SIG-M5 (cell line): ENCODE measurements around the gene UBE2Q1.
"Not testable (repeated sequence)": the region's sequence is repeated elsewhere in the genome, so short reads cannot be mapped to it uniquely, and the experiment has no call there.

ENCODE experiments used
- DNase-seq: peaks from one replicate; lab custom pipeline; 2025; lab: John Stamatoyannopoulos, UW

UBE2Q1 gene

GRCh38 chr1:154550657-154551056 is 7.8 kb downstream of the UBE2Q1 start:
- DNase-seq, result no peak

- no peak for DNase-seq
Measured at GRCh38 chr1:154550070-154550469, 8.4 kb downstream of the UBE2Q1 start.

GRCh38 chr1:154549202-154549770 is 9.2 kb downstream of the UBE2Q1 start:
- no peak for DNase-seq

- DNase-seq, result no peak
Measured at GRCh38 chr1:154548028-154548427, 10.4 kb downstream of the UBE2Q1 start.

- DNase-seq, result no peak
Measured at GRCh38 chr1:154547105-154547732, 11.2 kb downstream of the UBE2Q1 start.

- DNase-seq, result no peak
Measured at GRCh38 chr1:154546264-154547063, 12.0 kb downstream of the UBE2Q1 start.

- DNase-seq, result no peak
Measured at GRCh38 chr1:154541231-154541630, 17.2 kb downstream of the UBE2Q1 start.

- DNase-seq, result no peak
Measured at GRCh38 chr1:154539486-154540483, 18.7 kb downstream of the UBE2Q1 start.

GRCh38 chr1:154536570-154536969 is 21.9 kb downstream of the UBE2Q1 start:
- no peak for DNase-seq

GRCh38 chr1:154533952-154534844 is 24.3 kb downstream of the UBE2Q1 start:
- DNase-seq, result no peak

GRCh38 chr1:154531950-154532349 is 26.5 kb downstream of the UBE2Q1 start:
- not testable (repeated sequence) for DNase-seq

GRCh38 chr1:154529308-154529707 is 29.2 kb downstream of the UBE2Q1 start:
- DNase-seq, result no peak

- DNase-seq, result no peak
Measured at GRCh38 chr1:154527192-154527591, 31.3 kb downstream of the UBE2Q1 start.

- DNase-seq, result no peak
Measured at GRCh38 chr1:154524881-154525280, 33.6 kb downstream of the UBE2Q1 start.

- no peak for DNase-seq
Measured at GRCh38 chr1:154521695-154522094, 36.8 kb downstream of the UBE2Q1 start.

GRCh38 chr1:154520333-154520732 is 38.1 kb downstream of the UBE2Q1 start:
- DNase-seq, result no peak

- DNase-seq, result no peak
Measured at GRCh38 chr1:154519591-154519991, 38.9 kb downstream of the UBE2Q1 start.

- DNase-seq, result no peak
Measured at GRCh38 chr1:154517661-154518060, 40.8 kb downstream of the UBE2Q1 start.

GRCh38 chr1:154514066-154514553 is 44.4 kb downstream of the UBE2Q1 start:
- no peak for DNase-seq

GRCh38 chr1:154512760-154513159 is 45.7 kb downstream of the UBE2Q1 start:
- no peak for DNase-seq

GRCh38 chr1:154503898-154504297 is 54.6 kb downstream of the UBE2Q1 start:
- no peak for DNase-seq
